Mesenteric fat pad (tissue), 1 donor: ENCODE results near the gene MYOZ2. TPM values are rescaled to one million over a fixed set of nuclear protein-coding genes. Genes with fewer than 3 reads are reported as not detected.
"Not testable (repeated sequence)": the region's sequence is repeated elsewhere in the genome, so short reads cannot be mapped to it uniquely, and the experiment has no call there.

ENCODE experiments used
- DNase-seq: peaks from one replicate; pipeline ENCODE4 v3.0.0-alpha.2; 2020; ENCODE audit warnings: low spot score
- total RNA-seq: library from RNA; stranded (reverse); fragmentation: NEBNext Ultra II Directional; extraction: Animal tissue kit (Norgen Biotek cat#: 25700); gene quantifications from one replicate; pipeline ENCODE4 v1.2.1, GENCODE V29; 2021
- donor health status: DM: yes; HTN: yes; CAD: no.

The MYOZ2 gene
- total RNA-seq, 1 donor from 2014 or later: 0.29 TPM

DNA sequence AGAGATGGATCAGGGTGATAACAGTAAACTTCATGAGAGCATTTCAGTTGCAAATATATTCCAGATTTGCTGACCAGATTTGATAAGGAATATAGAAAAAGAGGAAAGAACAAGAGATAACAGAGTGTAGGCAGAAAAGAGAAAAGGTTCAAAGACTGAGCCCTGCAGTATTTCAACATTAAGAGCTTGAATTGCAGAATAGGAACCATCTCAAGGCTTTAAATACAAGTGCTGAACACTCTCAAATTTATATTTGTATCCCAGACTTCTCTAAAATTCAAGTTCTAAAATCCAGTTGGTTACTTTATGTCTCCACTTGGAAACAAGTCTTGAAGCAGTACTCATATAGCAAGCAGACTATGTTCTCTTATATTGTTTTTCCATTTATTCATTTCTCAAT, 9.7 kb upstream of the MYOZ2 start:
- no peak for DNase-seq

DNA sequence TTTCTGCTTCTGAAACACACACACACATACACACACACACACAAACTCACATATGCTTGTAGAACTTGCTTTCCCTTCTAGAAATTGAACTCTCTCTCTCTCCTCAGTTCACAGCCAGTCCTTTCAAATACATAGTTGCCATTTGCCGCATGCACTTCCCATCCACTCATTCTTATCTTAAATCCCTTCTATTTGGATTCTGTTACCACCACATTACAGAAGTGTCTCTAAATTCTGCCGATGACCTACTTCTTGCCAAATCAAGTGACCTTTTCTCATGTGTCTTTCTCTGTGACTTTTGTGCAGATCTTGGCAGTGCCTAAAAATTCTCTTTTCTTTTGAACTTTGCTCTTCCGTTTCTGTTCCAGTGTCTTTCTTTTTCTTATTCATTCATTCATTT, 7.5 kb upstream of the MYOZ2 start:
- DNase-seq: no peak

DNA sequence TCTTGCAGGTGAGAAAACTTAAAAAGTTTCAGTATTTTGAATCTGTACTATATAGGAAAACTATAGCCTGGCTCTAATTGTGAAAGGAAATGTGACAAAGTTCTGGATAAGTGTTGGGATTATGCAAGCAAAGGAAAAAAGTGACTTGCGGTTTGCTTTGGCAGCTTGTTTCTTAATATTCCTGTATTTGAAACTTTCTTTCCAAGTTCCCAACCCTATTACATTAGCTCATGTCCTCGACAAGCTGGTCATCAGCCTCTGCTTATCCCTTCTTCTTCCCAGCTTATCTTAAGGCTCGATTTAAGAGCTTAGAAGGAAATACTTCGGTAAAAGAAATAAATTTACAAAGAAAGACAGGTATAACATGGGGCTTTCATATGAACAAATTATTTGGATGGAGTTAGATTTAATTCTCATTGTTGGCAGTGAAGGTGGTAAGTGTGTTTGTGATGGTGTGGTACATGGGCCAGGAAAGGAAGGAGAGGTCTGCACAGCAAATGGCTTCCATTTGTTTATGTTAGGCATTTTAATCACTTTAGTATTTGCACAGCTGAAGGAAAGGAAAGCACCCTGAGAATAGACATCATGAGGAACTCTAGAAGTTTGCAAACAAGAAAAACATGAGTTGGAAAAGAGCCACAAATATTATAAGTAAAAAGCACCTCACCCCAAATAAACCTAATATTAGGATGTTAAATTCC, 5.1 kb upstream of the MYOZ2 start:
- no peak for DNase-seq

DNA sequence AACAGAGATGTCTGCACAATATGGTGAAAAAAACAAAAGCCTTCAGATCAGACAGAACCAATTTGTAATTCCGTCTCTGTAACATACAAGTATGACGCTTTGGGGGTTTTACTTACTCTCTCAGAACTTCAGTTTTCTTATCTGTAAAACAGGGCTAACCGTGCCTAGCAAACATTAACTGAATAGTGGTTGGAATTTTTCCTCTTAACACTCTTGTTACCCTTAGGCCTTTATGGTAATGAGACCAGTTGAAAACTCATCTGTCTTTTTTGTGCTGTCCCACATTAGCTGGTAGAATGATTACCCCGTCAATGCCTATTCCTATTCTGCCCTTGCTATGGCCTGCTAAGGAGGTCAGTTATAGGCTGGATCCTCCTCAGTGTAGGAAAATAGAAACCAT, 4.5 kb upstream of the MYOZ2 start:
- no peak for DNase-seq

DNA sequence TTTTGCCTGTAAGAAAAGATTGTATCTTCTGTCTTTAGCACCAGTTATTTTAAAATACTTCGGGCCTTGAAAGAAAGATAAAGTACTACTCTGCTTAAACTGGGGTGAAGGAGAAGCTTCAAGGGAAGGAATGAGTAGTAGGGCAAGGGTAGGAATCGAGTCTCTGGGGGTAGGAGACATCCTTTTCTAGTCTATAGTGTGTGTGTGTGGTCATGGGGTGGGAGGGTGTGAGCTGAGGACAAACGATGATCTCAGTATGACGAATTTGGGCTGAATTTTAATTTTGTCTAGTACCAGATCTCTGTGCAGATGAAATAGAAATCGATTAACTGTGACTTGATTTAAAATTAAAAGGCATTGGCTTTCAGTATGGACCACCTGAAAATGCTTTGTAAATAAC, 3.3 kb upstream of the MYOZ2 start:
- no peak for DNase-seq

DNA sequence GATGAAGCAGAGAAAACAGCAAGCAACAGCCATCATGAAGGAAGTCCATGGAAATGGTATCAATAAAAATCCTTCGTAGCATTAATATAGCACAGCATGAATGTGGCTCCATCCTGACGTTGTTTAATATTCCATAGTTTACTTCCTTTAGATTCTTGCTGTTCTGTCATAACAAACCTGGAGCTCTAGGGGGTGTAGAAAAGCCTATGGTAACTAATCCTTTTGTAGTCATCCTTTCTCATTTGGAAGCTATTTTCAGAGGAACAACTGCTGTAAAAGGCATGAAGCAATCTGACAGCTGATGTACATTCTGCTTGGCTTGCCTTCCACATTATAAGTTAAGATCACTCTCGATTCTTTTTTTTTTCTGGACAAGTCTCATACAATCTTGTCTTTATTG, 914 bp downstream of the MYOZ2 start:
- no peak for DNase-seq

DNA sequence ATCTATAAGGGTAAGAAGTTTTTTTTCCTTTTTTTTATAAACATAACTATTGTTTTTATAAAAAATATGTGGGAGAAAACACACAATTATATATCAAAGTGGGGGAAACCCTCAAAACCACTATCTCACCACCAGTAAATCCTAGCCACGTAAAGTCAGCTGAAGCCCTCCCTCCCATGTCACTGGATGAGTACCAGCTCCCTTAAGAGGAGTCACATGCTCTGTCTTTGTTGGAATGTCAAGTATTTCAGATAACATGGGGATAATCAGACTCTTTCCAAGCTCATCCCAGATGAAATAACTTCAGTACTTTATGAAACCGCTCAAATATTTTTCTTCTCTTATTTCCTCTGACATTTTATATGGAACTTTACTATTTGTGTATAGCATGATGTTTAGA, 2.4 kb downstream of the MYOZ2 start:
- no peak for DNase-seq

DNA sequence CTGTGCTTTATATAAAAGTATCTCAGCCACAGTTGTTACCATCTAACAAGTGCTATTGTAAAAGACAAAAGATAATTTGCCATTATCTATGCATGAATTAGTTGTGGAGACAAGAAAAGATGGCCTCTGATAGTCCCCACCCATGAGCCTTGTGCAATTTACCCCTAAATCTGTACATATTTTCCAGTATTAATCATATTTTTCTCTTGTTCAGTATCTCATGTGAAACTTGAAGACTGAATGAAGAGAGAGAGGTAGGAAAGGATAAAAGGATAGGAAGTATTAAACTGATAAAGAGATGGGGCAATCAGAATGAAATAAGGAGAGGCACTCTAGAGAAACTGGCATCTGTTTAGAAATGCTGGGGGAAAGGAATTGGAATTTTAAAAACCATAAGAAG, 3.7 kb downstream of the MYOZ2 start:
- DNase-seq: no peak

DNA sequence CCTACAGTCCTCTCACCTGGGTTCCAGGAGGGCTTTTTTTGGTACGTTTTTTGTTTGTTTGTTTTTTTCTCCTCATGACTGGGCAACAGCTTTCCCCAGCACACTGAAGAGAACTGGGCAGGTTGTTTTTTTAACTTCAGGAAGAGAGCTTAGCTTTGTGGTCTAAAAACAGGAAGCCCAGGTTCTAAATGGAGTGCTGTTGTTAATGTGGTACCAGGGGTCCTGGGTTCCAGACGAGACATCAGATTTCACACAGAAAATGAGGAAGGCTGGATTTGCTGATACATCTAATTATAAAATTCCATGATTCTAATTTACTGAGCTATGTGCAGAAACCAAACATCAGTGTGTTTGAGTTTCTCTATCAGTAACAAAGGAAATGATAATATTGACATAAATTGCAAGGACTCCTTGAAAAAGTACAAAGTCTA, 4.2 kb downstream of the MYOZ2 start:
- DNase-seq: no peak

DNA sequence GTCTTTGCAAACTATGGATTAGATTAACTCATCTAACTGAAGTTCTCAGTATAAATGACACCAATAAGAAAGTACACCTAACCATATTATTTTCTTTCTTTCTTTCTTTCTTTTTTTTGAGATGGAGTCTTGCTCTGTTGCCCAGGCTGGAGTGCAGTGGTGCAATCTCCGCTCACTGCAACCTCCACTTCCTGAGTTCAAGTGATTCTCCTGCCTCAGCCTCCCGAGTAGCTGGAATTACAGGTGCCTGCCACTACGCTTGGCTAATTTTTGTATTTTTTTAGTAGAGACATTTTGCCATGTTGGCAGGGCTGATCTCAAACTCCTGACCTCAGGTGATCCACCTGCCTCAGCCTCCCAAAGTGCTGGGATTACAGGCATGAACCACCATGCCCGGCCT, 5.7 kb downstream of the MYOZ2 start:
- not testable (repeated sequence) for DNase-seq

DNA sequence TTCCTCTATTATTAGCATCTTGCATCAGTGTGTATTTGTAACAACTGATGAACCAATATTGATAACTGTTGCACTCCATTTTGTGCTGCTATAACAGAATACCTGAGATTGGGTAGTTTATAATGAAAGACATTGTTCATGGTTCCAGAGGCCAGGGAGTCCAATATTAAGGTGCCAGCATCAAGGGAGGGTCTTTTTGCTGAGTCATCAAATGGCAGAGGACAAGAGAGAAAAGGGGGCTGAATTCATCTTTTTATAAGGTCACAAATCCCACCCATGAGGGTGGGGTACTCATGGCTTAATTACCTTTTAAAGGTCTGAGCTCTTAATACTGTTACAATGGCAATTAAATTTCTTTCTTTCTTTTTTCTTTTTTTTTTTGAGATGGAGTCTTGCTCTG, 7.2 kb downstream of the MYOZ2 start:
- no peak for DNase-seq

DNA sequence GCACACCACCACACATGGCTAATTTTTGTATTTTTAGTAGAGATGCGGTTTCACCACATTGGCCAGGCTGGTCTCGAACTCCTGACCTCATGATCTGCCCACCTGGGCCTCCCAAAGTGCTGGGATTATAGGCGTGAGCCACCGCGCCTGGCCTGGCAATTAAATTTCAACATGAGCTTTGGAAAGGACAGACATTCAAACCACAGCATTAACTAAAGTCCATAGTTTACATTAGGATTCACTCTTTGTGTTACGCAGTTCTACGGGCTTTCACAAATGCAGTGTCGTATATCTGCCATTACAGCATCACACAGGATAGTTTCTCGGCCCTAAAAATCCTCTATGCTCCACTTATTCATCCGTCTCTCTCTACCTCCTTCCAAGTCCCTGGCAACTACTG, 7.7 kb downstream of the MYOZ2 start:
- not testable (repeated sequence) for DNase-seq

DNA sequence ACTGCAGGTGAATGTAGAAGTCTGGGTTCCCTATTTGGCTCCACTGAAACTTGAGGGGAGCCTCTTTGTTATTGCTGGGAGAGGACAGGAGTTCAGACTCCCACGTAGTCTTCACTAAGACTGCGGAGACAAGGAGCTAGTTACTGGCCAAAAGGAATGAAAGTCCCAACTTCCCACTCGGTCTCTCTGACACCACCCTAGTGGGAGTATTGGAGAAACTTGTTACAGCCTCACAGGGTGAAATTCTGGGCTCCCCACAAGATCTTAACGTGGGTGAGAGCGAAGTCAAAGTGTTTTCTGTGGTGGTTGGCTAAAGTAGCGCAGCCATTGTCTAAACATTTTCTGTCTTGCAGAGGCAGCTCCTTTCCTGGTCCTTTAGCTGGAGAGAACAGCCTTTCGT, 13.5 kb downstream of the MYOZ2 start:
- DNase-seq: no peak

DNA sequence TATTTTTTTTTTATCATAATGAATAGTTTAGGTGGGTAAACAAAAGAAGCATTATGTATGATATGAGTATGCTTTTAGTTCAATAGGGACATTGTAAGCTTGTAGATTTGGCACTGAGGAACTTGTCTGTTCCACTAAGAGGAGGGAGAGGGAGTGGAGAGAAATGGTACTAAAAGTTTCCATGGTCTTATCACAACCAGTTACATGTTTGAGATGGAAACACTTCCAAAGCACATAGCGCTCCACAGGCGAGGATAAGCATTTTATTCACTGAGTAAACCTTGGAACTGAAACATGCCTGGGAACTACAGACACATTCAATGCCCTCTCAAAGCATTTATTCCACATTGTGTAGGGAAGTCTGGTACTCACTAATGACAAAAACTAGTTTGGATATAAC, 15.5 kb downstream of the MYOZ2 start:
- no peak for DNase-seq

DNA sequence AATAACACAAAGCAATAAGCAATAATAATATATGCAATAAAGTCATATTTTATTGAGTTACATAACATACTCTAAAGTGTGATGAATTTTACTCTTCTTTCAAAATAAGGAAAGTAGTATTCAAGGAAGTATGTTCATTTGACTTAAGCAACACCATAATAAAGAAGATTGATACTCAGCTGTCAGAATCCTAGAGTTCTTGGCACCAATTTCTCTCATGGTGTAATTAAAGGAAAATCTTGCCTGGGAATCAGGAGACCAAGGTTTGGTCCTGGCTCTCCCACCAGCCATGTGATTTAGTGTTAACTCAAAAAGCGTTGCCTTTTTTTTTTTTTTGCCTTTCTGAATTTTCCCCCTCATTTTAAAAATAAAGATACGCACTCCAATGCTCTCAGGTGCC, 17.1 kb downstream of the MYOZ2 start:
- no peak for DNase-seq

DNA sequence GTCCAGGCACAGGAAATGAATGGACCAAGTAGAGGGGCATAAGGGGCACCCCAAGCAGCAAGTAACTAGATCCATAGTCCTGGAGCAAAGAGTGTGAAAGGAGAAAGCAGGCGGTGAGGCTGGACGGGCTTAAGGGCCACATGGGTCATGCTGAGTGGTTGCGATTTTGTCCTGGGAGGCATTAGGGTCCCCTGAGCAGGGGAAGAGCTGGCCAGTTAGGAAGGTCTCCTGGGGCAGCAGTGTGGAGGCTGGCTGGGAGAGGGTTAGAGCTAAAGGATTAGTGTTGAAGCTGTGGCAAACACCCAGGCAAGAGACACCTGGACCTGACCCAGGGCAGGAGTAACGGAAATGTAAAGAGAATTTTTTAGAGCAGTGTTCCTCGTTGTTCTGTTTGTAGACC, 26.5 kb downstream of the MYOZ2 start:
- DNase-seq: no peak

DNA sequence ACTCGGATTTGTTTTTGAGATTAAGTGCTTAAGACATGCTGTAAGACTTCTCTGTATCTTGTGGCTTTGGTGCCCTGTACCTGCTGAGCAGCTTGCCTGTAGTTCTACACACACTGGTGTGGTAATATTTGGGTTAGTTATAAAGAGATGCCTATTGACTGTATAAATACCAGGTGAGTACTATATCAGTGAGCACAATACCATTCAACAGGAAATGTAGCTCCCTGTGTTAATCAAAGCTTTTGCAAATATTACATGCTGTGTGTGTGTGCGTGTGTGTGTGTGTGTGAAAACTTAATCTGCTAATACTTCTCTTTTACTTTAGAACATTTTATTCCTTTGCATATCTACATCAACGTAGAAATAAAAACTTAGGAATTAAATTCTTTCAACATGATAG, 30.1 kb downstream of the MYOZ2 start:
- no peak for DNase-seq

DNA sequence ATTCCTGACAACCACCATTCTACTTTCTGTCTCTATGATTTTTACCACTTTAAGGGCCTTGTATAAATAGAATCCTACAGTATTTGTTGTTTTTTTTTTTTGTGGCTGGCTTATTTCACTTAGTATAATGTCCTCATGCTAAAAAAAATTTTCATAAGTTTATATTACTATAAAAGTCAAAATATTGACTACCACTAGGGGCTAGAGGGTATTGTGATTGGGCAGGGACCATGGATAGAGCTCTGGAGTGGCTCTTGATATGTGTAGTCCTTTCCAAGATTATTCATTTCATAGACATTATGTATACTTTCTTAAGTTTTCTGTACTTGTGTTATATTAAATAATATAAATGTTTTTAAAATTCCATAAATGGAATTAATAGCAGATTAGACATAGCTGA, 34.6 kb downstream of the MYOZ2 start:
- DNase-seq: no peak

DNA sequence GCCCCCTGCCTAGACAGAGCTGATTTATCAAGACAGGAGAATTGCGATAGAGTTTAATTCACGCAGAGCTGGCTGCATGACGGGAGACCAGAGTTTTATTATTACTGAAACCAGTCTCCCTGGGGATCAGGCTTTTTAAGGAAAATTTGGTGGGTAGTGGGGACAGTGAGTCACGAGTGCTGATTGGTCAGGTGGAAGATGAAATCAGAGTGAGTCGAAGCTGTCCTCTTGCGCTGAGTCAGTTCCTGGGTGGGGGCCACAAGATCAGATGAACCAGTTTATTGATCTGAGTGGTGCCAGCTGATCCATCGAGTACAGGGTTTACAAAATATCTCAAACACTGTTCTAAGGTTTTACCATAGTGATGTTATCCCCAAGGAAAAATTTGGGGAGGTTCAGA, 36.6 kb downstream of the MYOZ2 start:
- DNase-seq: no peak

DNA sequence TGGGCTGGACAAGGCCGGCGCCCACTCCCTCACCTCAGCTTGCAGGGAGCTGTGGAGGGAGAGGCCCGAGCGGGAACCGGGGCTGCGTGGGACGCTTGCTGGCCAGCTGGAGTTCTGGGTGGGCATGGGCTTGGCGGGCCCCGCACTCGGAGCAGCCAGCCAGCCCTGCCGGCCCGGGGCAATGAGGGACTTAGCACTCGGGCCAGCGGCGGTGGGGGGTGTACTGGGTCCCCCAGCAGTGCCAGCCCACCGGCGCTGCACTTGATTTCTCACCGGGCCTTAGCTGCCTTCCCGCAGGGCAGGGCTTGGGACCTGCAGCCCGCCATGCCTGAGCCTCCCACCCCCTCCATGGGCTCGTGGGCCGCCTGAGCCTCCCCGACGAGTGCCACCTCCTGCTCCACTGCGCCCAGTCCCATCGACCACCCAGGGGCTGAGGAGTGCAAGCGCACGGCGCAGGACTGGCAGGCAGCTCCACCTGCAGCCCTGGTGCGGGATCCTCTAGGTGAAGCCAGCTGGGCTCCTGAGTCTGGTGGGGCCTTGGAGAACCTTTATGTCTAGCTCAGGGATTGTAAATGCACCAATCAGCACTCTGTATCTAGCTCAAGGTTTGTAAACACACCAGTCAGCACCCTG, 38.2 kb downstream of the MYOZ2 start:
- not testable (repeated sequence) for DNase-seq

DNA sequence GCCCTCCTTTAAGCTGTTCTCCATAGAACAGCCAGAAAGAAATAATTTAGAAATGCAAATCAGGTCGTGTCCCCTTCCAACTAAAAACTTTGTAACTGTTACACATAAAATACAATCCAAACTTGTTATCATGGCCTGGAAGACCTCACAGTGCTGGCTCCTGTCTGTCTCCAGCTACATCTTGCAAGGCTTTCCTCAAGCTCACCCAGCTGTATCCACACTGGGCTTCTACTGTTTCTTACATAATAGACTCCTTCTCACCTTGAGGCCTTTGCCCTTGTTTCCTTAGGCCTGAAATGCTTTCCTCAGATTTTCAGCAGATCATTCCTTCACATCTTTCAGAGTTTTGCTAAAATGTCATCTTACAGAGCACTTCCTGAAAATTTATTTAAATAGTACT, 43.4 kb downstream of the MYOZ2 start:
- DNase-seq: no peak

DNA sequence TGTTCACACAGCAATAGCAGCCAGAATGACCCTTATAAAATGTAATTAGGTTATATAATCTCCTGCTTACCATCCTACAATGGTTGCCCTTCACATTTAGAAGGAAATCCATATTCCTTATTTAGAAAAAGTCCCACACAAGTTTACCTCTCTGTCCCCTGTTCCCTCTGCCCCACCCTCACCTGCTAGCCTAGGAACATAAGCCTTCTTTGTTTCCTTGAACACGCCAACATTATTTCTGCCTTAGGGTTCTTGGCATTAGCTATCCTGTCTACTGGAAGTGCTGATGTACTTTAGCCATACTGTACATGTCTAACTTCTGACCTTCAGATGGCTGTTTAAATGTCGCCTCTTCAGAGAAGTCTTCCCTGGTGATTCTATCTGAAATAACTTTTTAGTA, 48.5 kb downstream of the MYOZ2 start:
- DNase-seq: no peak

DNA sequence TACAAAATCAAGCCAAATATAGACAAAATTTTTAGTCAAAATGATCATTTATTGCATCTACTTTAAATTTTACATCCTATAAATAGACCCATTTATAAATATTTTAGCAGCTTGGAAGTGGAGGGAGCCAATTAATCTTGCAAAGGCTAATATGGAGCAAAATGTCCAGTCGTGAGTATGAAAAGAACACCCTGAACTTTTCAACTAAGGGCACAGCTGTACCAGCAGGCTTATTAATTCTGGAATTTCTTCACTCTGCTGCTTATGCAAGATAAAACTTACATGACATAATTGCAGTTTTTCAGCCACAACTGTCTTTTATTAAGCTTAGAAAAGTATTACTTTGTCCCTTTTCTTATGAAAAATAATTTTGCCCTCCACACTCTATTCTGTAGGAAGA, 54.0 kb downstream of the MYOZ2 start:
- DNase-seq: no peak
